ENCODE results near the gene MMP24OS.
A peak's percentile ranks its signal among the peaks of the same experiment; 100 is the strongest.

The MMP24OS gene

GRCh38 chr20:35305682-35306556 lies 28.0 kb upstream of the MMP24OS start:
- TF ChIP-seq CTCF (IDR thresholded peaks at IDR 0.05; ENCODE audit: insufficient read depth, low read depth, low read length, missing control alignments): no peak
- no peak for DNase-seq (ENCODE audit: low read depth)
- H3K4me3 ChIP-seq (ENCODE audit: low read depth, low read length): no peak overlapping the region

DNA sequence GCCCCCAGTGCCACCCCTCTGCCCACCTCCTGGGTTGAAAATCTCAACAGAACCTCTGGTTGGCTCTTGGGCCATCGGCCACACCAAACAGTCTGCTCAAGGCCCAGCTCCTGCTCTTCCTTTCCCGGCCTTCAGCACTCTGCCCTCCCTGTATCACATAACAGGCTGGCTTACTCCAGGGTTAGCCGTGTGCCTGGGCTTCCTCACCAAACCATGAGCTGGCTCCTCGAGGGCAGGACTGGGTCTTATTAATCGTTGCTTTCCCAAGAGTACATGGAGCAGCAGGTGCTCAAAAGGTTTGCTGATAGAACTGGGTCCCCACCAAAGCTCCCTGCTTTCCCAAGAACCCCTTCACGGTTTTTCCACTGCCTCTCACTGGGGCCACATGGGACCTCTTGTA lies 27.0 kb upstream of the MMP24OS start:
- no peak for DNase-seq (ENCODE audit: low read depth)
- TF ChIP-seq CTCF (IDR thresholded peaks at IDR 0.05; ENCODE audit: insufficient read depth, low read depth, low read length, missing control alignments): no peak
- H3K4me3 ChIP-seq (ENCODE audit: low read depth, low read length): no peak overlapping the region

- peak; percentile 93 for DNase-seq (ENCODE audit: low read depth)
- peak; percentile 93 for TF ChIP-seq CTCF (IDR thresholded peaks at IDR 0.05; ENCODE audit: insufficient read depth, low read depth, low read length, missing control alignments)
- no peak overlapping the region for H3K4me3 ChIP-seq (ENCODE audit: low read depth, low read length)
These were observed 26.0 kb upstream of the MMP24OS start for GRCh38 chr20:35303735-35304491.

DNA sequence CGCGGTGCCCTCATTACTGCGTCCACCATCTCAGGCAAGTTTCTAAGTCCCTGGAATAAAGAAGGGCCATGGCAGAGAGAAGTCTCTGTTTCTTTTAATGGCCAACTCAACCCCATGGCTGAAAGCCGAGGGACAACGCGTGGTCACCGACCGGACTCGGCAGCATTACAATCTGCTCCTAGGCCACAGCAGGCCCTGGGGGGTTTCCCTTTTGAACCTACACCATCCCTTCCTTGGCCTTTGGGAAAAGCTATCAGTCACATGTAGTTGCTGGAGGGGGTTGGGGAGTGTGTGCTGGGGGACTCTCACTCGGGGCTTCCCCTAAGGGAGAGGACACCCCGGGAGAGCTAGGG lies 25.4 kb upstream of the MMP24OS start:
- H3K4me3 ChIP-seq (ENCODE audit: low read depth, low read length): no peak overlapping the region
- no peak for DNase-seq (ENCODE audit: low read depth)
- no peak for TF ChIP-seq CTCF (IDR thresholded peaks at IDR 0.05; ENCODE audit: insufficient read depth, low read depth, low read length, missing control alignments)

DNA sequence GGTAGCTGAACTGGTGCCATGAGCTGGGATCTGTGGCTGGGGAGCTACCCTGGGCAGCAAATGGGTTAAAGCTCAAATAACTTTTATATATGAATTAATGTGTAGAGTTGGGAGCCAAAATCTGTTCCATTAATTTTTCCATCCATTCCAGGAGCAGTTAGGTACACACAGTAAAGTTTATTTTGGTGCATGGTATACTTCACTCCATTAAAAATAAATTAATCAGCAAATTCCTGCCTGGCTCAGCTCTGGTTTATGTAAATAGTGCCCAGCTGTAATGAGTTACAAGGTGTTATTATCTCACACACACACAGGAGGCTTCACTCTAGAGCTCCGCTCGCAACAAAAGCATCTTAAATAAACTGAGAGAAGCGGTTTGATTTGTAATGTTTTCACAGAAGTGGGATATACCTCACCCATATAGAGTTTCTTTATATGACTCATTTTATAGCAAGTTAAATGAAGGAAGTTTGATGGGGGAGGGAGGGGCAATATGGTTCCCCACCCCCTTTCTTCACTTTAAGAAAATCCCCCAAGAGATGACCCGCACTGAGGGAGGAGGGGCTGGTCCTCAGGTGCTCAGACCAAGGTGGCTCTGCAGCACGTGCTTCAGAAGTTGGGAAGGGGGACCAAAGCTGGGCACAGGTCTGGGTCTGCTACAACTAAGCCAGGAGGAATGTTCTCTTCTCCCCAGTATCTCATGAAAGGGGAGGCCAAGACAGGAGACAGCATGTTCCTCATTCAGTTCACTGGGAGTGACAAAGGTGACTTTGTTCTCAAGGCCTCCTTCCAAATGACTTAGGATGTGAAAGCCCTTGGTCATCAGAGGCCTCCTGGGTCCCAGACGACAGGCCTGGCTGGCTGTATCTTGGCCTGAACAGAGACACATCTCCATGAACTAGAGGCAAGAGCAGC lies 24.8 kb upstream of the MMP24OS start:
- H3K4me3 ChIP-seq (ENCODE audit: low read depth, low read length): no peak overlapping the region
- no peak for TF ChIP-seq CTCF (IDR thresholded peaks at IDR 0.05; ENCODE audit: insufficient read depth, low read depth, low read length, missing control alignments)
- no peak for DNase-seq (ENCODE audit: low read depth)

GRCh38 chr20:35301426-35301825 lies 23.5 kb upstream of the MMP24OS start:
- TF ChIP-seq CTCF (IDR thresholded peaks at IDR 0.05; ENCODE audit: insufficient read depth, low read depth, low read length, missing control alignments): no peak
- no peak for DNase-seq (ENCODE audit: low read depth)
- no peak overlapping the region for H3K4me3 ChIP-seq (ENCODE audit: low read depth, low read length)
